G401 (cell line): ENCODE results near the gene APH1B. TPM values are rescaled to one million over a fixed set of nuclear protein-coding genes. Genes with fewer than 3 reads are reported as not detected.

Source experiments
- total RNA-seq: library from RNA; depleted of rRNA; stranded (reverse); fragments of >200 nt; shearing (Covaris generic); gene quantifications from 2 replicates; pipeline ENCODE4 v1.2.3, GENCODE V29; 2014; rRNA removed

APH1B gene
- total RNA-seq, 1 experiment from 2014 or later: 7.4 TPM

Other genes starting within 250 kb of the APH1B start
- 768 and 828 TPM in 2 replicates for gene TPM1, start 234.9 kb upstream of the APH1B start, total RNA-seq
- 8.7 and 17.5 TPM in 2 replicates for gene LACTB, start 155.7 kb upstream of the APH1B start, total RNA-seq
- 166 and 216 TPM in 2 replicates for gene RPS27L, start 120.1 kb upstream of the APH1B start, total RNA-seq
- gene RAB8B, start 88.0 kb upstream of the APH1B start, total RNA-seq: 6.3 and 7.8 TPM in 2 replicates
- gene CA12, start 104.2 kb downstream of the APH1B start, total RNA-seq: 3.8 and 7.9 TPM in 2 replicates
- 27.3 and 28.5 TPM in 2 replicates for gene USP3, start 227.0 kb downstream of the APH1B start, total RNA-seq